HEK293T (cell line): Measurements from ENCODE around the gene AP1G2.

Experiments used
- ARNT ChIP-seq: fragments of 450-650 bp; IDR thresholded peaks from 2 replicates; pipeline ENCODE4 v1.6.1; 2017; ENCODE audit warnings: mild to moderate bottlenecking
- BHLHE40 ChIP-seq: fragments of 450-650 bp; IDR thresholded peaks from 2 replicates; pipeline ENCODE4 v1.6.1; 2016; ENCODE audit warnings: mild to moderate bottlenecking, moderate library complexity, borderline replicate concordance
- CTBP1 ChIP-seq: fragments of 450-650 bp; IDR thresholded peaks from 2 replicates; pipeline ENCODE4 v1.6.1; 2016; ENCODE audit warnings: borderline replicate concordance
- ELF4 ChIP-seq: fragments of 450-650 bp; IDR thresholded peaks from 2 replicates; pipeline ENCODE4 v1.6.1; 2017; ENCODE audit warnings: antibody characterized with exemption
- FOXA1 ChIP-seq: fragments of 450-650 bp; IDR thresholded peaks from 2 replicates; pipeline ENCODE4 v1.6.1; 2016; ENCODE audit warnings: mild to moderate bottlenecking
- FOXK2 ChIP-seq: fragments of 450-650 bp; IDR thresholded peaks from 2 replicates; pipeline ENCODE4 v1.6.1; 2016; ENCODE audit warnings: mild to moderate bottlenecking
- FOXM1 ChIP-seq: fragments of 450-650 bp; IDR thresholded peaks from 2 replicates; pipeline ENCODE4 v1.6.1; 2017; ENCODE audit warnings: mild to moderate bottlenecking, borderline replicate concordance
- HDGF ChIP-seq: fragments of 450-650 bp; IDR thresholded peaks from 2 replicates; pipeline ENCODE4 v1.6.1; 2017; ENCODE audit warnings: antibody characterized with exemption, borderline replicate concordance
- NFRKB ChIP-seq: fragments of 450-650 bp; IDR thresholded peaks from 2 replicates; pipeline ENCODE4 v1.6.1; 2016; ENCODE audit warnings: mild to moderate bottlenecking, moderate library complexity
- PKNOX1 ChIP-seq: fragments of 450-650 bp; IDR thresholded peaks from 2 replicates; pipeline ENCODE4 v1.6.1; 2016
- SP1 ChIP-seq: fragments of 450-650 bp; IDR thresholded peaks from 2 replicates; pipeline ENCODE4 v1.6.1; 2017
- SUZ12 ChIP-seq: fragments of 450-650 bp; IDR thresholded peaks from 2 replicates; pipeline ENCODE4 v1.6.1; 2016; ENCODE audit warnings: mild to moderate bottlenecking
- TARDBP ChIP-seq: fragments of 450-650 bp; IDR thresholded peaks from 2 replicates; pipeline ENCODE4 v1.6.1; 2016
- ZNF384 ChIP-seq: fragments of 450-650 bp; IDR thresholded peaks from 2 replicates; pipeline ENCODE4 v1.6.1; 2016

GRCh38 chr14:23530375-23531055 lies 37.1 kb downstream of the AP1G2 start:
- TF ChIP-seq FOXK2 (no peak), BHLHE40 (no peak), PKNOX1 (no peak), SP1 (no peak), FOXM1 (no peak), ELF4 (no peak), ARNT (no peak), CTBP1 (no peak), FOXA1 (no peak), NFRKB (no peak), SUZ12 (no peak), HDGF (no peak), ZNF384 (no peak), TARDBP (no peak)
